Esophagus muscularis mucosa (tissue), 4 donors: ENCODE measurements around the gene TSPAN11.

Source experiments
- EP300 ChIP-seq: sonication (generic); formaldehyde crosslinking; IDR thresholded peaks from one replicate; pipeline ENCODE4 v1.6.1; 2017; ENCODE audit warnings: antibody characterized with exemption
- POLR2A ChIP-seq: fragments of 450-650 bp; IDR thresholded peaks from one replicate; pipeline ENCODE4 v1.6.1; 2017; ENCODE audit warnings: antibody characterized with exemption, moderate library complexity, mild to moderate bottlenecking, low read depth
- POLR2AphosphoS5 ChIP-seq, 2 donors: sonication (generic); formaldehyde crosslinking; IDR thresholded peaks; one replicate each; pipeline ENCODE4 v1.6.1; 2017; ENCODE audit warnings: antibody characterized with exemption in 2 of 2
- TF ChIP-seq, protein P1 (sequence below), 3 experiments: fragments of 200-600 bp in 2 of 3; fragments of 450-650 bp in 1 of 3; sonication (generic) in 2 of 3; IDR thresholded peaks; one replicate each; pipeline ENCODE4 v1.5.1; 2017 to 2019; ENCODE audit warnings: antibody characterized with exemption in 3 of 3, mild to moderate bottlenecking in 2 of 3, moderate library complexity in 1 of 3

DNA sequence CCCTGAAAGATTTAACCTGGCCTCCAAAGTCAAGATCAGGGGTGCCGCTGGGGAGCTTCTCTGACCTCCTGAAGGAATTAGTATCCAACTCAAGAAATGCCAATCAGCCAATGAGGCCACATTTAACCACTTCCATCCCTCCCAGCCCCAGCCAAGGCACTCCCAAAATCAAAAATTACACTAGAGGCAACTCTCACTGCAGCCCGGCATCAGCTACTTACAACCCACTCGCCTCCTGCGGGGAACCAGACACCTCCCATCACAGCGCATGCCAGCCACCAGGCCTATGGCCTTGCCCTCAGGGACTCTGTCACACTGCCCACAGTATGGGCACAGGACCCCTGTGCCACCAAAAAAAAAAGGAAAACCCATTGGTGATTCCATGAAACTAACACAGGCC lies 84.8 kb downstream of the TSPAN11 start:
- TF ChIP-seq, protein P1, sequence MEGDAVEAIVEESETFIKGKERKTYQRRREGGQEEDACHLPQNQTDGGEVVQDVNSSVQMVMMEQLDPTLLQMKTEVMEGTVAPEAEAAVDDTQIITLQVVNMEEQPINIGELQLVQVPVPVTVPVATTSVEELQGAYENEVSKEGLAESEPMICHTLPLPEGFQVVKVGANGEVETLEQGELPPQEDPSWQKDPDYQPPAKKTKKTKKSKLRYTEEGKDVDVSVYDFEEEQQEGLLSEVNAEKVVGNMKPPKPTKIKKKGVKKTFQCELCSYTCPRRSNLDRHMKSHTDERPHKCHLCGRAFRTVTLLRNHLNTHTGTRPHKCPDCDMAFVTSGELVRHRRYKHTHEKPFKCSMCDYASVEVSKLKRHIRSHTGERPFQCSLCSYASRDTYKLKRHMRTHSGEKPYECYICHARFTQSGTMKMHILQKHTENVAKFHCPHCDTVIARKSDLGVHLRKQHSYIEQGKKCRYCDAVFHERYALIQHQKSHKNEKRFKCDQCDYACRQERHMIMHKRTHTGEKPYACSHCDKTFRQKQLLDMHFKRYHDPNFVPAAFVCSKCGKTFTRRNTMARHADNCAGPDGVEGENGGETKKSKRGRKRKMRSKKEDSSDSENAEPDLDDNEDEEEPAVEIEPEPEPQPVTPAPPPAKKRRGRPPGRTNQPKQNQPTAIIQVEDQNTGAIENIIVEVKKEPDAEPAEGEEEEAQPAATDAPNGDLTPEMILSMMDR (IDR thresholded peaks at IDR 0.05), result no peak
- TF ChIP-seq POLR2A (no peak), EP300 (no peak), POLR2AphosphoS5 (IDR thresholded peaks at IDR 0.05) (no peak)
